ENCODE data around the gene DERA.

- no peak for TF ChIP-seq CBX2 (IDR thresholded peaks at IDR 0.05; ENCODE audit: low read depth, low read length)
- no peak for TF ChIP-seq CBX2 (CRISPR knock-in tag; IDR thresholded peaks at IDR 0.05; ENCODE audit: low read depth)
- no peak for TF ChIP-seq ZNF570 (CRISPR knock-in tag; IDR thresholded peaks at IDR 0.05; ENCODE audit: borderline replicate concordance)
- no peak for TF ChIP-seq ZNF510 (CRISPR knock-in tag; IDR thresholded peaks at IDR 0.05; ENCODE audit: low read depth)
These were observed 55.3 kb downstream of the DERA start for GRCh38 chr12:15966426-15966825.

Data from HepG2 (cell line).